HG03135 (cell line): ENCODE results near the gene TSPYL1.
"Not testable (repeated sequence)": the region's sequence is repeated elsewhere in the genome, so short reads cannot be mapped to it uniquely, and the experiment has no call there.

ENCODE experiments used
- ATAC-seq: cut with Tn5 transposase; IDR thresholded peaks from one replicate; pipeline ENCODE4 v1.9.1; 2021; ENCODE audit warnings: mild to moderate bottlenecking, moderate library complexity; ENCODE audit not compliant: unreplicated experiment

Gene TSPYL1

DNA sequence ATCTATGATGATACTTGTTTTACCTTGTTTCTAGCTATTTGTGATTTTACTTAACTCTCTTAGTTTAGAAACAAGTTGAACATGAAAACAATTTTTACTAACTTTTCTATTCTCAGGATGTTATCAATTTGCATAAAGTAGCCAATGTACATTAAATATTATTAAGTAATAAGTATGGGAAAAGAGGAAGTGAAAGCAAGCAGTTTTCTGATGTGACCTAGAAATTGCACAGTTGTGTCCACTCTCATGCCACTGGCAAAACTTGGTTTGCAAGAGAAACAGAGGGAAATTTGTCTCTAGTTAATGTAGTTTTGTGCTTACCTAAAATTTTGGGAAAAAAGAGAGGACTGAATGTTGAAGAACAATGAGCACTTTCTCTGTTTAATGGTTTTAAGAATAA is 19.2 kb upstream of the TSPYL1 start:
- peak; percentile 67 for ATAC-seq

GRCh38 chr6:116298273-116298672 is 18.5 kb upstream of the TSPYL1 start:
- ATAC-seq, result no peak

- no peak for ATAC-seq
Observed at GRCh38 chr6:116292553-116292952, 12.8 kb upstream of the TSPYL1 start.

DNA sequence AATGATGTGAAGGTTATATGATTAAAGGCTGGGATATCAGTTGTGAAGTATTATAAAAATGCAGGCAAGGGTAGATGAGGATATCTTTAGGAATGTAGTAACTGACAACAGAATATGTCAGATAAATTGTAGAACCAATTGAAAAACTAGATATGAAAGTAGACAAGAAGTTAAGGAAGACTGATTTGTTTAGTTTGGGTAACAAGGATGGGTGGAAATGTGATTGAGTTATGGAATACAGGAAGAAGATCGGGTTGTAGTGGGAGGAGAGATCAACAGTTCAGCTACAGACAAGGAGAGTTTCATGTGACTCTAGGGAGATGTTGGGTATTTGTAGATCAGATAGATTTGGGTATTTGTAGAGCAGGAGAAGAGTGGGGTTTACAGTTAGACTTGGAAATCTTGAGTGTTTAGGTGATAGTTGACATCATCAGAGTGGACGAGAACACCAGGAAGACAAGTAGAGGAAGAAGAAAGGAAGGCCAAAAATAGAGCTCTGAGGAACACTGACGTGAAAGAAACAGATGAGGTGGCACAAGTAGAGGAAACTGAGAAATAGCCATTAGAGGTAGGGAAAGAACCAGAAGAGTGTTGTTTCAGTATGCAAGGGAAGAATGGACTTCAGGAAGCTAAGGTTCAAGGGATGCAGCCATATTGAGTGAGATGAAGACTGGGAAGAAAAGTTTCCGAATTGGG is 12.1 kb upstream of the TSPYL1 start:
- no peak for ATAC-seq

DNA sequence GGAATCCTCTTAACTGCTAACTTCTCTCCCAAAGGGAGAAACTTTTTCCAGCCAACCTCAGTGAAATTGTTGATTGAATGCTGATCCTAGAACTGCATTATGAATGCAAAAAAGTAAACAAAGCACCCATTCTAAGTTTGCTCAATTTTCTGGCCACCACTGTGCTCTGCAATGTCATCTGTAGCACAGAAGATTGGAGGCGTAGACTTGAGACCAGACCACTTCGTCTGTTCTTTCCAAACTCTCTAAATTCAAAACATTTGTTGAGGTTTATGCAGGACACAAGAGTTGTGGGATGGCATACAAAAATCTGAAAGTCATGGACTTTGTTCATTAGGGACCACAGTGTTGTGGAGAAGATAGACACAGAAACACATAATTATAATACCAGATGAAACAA is 11.1 kb upstream of the TSPYL1 start:
- ATAC-seq, result no peak

GRCh38 chr6:116289876-116290275 is 10.1 kb upstream of the TSPYL1 start:
- no peak for ATAC-seq

DNA sequence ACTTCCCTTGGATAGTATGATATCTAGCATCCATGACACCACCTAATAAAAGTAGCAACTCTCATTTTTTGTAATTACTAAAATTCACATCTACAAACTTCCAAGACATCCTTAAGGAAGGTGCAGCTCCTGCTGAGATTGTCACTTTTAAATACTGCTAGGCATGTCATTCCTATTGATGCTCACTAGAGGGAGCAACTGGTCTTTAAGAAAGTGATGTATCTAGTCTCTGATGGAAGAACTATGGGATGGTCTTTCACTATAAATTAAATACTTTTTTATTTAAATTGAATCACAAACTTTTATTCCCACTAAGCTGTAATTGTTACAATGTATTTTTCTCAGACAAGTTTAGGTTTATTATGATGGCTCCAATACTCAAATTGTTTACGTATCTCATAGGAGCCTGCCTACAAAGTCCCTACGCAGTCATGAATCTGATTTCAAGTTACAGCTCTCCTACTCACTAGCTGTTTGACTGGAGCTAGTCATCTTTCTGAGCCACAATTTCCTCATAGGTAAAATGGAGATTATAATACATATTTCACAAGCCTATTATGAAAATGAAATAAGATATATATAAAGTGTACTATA is 8.1 kb upstream of the TSPYL1 start:
- no peak for ATAC-seq

DNA sequence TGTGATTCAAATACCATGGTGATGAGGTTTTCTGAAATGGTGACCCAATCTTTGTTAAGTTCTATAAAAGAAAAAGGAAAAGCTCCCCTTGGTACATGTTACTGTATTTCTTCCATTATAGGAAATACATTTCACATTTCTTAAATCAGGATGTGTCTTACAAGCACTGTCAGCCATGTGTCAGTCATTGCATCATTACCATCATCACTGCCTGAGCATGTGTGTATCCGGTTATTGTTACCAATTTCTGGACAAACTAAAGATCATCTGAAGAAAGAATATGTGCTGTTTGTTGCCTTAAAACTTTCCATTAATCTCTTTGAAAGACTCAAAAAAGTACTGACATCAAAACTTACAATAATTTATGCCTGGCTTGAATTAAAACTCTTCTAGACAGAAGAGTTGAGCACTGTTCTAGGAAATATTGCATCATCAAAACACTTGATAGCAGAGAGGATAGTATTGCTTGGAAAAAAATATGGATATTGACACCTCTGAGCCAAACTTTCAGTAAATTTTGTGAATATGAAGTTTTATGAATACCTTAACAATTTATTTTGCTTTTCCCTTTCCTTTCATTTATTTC is 7.1 kb upstream of the TSPYL1 start:
- ATAC-seq, result no peak

DNA sequence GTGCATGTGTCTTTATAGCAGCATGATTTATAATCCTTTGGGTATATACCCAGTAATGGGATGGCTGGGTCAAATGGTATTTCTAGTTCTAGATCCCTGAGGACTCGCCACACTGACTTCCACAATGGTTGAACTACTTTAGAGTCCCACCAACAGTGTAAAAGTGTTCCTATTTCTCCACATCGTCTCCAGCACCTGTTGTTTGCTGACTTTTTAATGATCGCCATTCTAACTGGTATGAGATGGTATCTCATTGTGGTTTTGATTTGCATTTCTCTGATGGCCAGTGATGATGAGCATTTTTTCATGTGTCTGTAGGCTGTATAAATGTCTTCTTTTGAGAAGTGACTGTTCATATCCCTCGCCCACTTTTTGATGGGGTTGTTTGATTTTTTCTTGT is 5.3 kb upstream of the TSPYL1 start:
- ATAC-seq, result not testable (repeated sequence)

DNA sequence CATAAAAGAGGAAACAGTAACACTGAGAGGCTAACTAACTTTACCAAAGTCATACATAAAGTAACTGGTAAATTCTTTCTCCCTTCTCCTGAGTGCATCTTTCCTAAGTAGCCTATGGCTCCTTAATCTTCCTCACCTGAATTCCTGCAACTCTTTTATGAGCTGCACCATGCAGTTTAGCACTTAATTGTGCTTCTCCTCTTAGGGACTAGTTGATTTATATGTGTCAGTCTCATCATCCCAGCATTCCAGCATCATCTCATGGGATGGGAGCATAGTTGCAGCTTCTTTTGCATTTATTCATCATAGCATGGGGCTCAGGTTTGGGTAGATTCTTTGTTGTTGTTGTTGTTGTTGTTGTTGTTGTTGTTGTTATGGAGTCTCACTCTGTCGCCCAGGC is 3.5 kb upstream of the TSPYL1 start:
- ATAC-seq, result no peak

GRCh38 chr6:116282698-116283097 is 3.0 kb upstream of the TSPYL1 start:
- ATAC-seq, result no peak

DNA sequence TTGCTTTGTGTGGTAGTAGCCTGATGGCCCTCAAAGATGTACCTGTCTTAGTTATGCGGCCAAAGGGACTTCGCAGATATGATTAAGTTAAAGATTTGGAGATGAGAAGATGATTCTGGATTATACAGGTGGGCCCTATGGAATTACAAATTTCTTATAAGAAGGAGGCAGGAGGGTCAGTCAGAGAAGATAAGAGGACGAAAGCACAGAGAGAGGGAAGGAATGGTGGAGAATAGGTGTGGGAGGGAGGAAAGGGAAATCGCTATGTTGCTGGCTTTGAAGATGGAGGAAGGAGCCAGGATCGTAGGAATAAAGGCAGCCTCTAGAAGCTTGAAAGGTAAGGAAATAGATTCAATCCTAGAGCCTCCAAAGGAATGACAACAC is 1.2 kb upstream of the TSPYL1 start:
- ATAC-seq, result no peak

DNA sequence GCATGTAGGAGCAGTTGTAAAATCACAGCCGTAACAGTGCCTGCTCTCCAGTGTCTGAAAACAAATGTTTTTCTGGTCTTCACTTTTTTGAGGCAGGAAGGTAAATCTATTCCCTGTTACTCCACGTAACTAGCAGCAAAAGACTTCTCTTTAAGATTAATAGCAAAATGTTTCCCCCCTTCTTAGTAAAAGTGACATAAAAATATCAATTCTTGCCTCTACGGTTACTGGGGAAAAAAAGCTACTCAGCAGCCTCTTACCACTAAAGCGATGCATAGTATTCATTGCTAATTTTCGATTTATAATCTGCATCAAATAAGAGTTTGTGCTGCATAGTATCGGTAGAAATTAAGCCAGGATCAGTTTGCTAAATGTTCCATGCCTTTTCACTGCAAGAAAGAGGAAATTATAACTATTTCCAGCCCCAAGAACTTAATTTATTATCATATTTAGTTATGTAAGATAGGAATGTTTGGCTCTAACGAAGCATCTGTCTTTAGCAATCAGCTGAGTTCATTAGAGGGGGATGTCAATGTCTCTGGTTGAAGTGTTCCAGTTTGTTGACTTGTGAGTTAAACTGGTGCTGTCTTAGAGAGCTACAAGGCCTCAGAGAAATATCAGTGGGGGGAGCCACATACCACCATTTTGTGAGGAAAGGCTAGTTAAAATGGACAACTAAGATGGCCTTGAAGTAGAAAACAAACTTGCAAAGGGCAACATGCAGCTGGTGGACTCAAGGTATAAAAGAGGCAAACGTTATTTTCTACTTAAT is 617 bp upstream of the TSPYL1 start:
- ATAC-seq, result no peak

GRCh38 chr6:116278854-116279231 is 887 bp downstream of the TSPYL1 start:
- no peak for ATAC-seq

DNA sequence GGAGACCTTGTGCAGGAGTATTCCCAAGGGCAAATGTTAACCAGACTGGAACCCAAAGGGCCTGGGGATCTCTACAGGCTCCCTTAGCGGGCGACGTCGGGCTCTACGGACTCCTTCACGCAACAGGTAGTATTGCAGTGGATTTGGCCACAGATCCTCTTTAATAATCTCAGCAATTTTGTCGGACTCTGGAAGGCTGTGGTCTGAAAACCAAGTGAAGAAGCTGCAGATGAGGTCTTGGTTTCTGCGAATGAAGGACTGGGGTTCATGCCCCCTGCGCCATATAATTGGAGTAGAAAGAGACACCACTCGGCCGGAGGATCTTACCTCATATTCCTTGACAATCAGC is 1.3 kb downstream of the TSPYL1 start:
- no peak for ATAC-seq

DNA sequence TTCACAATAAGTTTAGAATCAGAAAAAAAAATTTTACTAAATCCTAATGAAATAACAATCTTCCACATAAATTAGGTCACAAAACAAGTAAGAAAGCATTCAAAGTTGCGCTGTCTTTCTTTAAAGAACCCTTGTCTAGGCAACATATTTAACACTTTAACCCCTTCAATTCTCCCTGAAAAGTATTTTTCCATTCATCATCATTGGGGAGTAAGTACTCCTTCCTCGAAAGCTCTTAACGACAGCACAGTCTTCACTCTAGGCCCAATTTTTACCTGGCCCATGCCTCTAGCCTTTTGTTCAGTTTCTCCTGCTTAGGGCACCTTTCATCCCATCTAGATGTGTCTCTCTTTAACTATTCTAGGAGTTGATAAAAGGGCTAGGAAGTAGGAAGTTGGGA is 2.6 kb downstream of the TSPYL1 start:
- no peak for ATAC-seq

DNA sequence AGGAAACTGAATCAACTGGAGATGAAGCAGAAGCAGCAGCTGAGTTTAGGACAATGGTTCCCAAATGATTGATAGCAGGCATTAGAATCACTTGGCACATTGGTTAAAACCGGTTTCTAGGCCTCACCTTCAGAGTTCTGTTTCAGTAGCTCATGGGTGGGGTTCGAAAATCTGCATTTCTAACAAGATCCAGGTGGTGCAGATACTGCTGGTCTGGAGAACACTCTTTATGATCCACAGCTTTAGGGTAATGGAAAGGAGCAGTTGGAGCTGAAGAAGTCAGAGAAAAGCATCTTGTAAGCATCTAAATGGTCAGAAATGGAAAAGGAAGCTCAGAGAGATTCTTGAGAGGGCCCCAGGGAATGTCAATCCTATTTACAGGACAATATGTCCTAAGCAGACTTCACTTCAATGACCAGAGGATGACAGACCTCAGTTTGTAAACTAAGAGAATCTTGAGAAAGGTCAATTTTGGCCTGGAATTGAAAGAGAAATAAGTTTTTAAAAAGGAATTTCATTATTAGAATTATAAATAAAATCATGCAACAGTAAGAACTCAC is 8.5 kb downstream of the TSPYL1 start:
- no peak for ATAC-seq

DNA sequence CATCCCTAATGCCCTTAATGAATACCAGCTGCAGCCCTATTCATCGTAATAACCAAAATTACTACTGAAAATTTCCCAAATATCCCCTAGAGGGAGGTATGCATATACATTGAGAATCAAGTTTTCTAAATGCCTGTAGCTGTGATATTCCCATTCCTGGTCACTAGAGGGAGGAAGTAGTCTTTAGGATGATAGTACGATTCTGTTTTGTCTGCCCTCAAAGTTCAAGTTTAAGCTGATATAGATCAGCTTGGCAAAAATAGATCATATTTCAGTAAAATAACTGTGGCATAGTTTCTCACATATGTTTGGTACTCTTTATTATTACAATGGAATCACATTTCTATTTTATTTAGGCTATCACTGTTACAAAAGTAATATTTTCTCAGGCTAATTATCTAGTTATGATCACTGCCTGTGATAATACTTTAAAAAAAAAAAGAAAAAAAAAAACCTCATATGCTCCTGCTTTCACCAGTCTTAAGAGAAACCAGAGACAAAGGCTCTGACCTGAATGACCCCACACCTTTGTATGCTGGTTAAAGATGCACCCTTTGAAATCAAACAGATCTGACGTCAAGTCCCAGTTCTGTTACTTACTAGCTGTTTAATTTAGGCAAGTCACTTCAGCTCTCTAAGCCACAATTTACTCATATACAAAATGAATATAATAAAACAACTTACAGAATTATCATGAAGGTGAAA is 11.0 kb downstream of the TSPYL1 start:
- peak; percentile 84 for ATAC-seq

DNA sequence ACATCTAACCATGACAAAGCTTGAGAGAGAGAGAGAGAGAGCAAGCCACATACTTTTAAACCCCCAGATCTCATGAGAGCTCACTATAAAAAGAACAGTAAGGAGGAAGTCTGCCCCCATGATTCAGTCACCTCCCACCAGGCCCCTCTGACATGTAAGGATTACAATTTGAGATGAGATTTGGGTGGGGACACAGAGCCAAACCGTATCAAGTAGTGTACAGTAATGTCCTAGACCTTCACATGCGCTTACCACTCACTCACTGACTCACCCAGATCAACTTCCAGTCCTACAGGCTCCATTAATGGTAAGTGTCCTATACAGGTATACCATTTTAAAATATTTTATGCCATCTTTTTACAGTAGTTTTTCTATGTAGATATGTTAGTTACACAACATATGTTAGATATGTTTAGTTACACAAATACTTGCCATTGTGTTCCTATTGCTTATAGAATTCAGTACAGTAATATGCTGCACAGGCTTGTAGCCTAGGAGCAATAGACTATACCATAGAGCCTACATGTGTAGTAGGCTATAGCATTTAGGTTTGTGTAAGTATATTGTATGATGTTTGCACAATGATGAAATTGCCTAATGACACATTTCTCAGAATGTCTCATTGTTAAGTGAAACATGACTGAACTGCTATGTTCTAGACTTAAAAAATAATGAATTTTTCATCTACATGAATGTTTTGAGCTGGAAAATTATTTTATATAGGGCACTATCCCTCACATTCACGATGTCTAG is 11.7 kb downstream of the TSPYL1 start:
- ATAC-seq, result no peak

DNA sequence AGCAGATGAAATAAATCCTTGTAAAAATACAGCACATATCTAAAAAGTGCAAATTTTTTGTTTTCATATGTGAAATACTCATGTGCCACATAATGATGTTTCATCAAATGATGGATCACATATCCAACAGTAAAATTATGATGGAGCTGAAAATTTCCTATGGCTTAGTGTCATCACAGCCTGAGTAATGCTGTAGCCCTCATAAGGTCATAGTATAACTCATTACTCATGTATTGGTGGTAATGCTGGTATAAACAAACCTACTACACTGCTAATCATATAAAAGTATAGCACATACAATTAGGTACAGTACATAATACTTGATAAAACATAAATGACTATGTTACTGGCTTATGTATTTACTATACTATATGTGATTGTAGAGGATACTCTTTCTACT is 12.9 kb downstream of the TSPYL1 start:
- ATAC-seq, result no peak
